ENCODE results near the gene TMEM125. TPM values are rescaled to one million over a fixed set of nuclear protein-coding genes. Genes with fewer than 3 reads are reported as not detected.

TMEM125 gene
- total RNA-seq, 4 donors from 2014 or later, result not detected

DNA sequence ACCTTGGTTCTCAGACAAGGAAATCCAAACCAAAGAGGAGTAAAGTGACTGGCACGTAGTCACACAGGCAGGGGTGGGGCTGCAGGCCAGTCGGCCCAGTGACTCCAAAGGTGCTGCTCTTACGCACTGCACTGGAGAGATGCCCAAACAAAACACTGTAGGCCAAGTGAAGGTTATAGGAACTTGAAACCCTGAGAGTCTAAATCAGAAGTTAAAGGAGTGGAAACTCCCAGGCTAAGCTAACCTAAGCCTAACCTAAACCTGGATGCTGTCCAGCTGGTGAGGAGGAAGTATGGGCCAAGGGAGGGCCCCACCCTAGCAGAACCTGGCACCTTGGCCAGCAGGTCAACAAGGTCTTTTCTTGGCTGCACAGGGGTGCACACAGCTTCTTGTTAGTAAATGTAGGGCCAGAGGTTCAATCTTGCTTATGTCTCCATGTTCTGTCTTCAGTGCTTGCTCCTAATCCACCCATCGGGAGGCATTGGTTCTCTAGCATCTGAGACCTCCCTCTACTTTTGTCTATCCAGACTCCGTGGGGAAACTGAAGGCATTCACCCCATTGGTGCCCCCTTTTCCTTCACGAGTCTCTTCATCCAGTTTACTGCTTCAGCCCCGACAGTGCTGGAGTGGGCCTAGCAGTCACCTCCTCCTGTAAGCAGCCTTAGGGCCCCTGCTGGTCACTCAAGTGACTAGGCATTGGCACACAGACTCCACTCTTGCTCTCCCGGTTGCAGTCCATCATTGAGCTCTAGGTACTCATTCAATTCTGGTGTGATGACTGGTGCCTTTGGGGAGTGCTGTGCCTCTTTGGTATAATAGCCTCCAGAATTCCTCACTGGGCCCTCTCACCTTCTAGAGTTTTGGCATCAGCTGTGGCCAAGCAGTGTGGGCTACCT lies 12.9 kb upstream of the TMEM125 start:
- no peak for TF ChIP-seq CTCF (IDR thresholded peaks at IDR 0.05; ENCODE audit: low read depth)

GRCh38 chr1:43258370-43258769 lies 11.4 kb upstream of the TMEM125 start:
- no peak for TF ChIP-seq CTCF (IDR thresholded peaks at IDR 0.05; ENCODE audit: low read depth)

GRCh38 chr1:43265431-43265830 lies 4.4 kb upstream of the TMEM125 start:
- no peak for TF ChIP-seq CTCF (IDR thresholded peaks at IDR 0.05; ENCODE audit: low read depth)

DNA sequence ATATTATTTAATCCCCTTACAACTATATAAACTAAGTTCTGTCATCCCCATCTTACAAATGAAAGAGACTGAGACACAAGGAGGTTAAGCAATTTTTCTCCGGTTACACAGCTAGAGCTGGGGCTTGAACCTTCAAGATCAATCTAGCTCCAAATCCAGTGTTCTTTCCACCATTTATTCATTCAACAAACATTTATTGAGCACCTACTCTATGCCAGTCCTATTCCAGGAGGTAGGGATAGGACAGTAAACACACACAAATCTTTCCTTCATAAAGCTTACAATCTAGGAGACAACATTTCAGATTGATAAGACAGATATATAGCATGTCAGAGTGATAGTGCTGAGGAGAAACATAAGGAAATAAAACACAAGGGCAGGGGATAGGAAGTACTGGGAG lies 2.9 kb upstream of the TMEM125 start:
- no peak for TF ChIP-seq CTCF (IDR thresholded peaks at IDR 0.05; ENCODE audit: low read depth)

DNA sequence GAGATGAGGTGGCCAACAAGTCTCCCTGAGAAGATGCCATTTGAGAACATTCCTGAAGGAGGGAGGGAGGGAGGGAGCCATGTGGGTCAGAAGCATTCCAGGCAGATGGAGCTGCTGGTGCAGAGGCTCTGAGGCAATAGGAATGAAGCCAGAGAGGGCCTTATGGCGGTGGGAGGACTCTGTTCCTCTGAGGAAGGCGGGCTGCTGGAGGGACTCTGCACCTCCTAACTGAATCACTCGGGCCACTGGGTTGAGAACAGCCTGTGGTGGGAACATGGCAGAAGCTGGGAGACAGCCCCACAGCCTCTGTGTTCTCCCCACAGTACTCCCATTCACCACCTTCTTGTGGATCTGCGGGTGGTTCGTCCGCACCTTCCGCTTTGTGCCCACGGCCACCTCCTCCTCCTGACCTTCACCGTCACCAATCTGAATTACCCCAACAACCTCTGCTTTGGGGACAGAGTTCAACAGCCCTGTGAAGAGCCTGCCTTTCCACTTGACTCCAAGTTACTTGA lies 2.4 kb upstream of the TMEM125 start:
- no peak for TF ChIP-seq CTCF (IDR thresholded peaks at IDR 0.05; ENCODE audit: low read depth)

DNA sequence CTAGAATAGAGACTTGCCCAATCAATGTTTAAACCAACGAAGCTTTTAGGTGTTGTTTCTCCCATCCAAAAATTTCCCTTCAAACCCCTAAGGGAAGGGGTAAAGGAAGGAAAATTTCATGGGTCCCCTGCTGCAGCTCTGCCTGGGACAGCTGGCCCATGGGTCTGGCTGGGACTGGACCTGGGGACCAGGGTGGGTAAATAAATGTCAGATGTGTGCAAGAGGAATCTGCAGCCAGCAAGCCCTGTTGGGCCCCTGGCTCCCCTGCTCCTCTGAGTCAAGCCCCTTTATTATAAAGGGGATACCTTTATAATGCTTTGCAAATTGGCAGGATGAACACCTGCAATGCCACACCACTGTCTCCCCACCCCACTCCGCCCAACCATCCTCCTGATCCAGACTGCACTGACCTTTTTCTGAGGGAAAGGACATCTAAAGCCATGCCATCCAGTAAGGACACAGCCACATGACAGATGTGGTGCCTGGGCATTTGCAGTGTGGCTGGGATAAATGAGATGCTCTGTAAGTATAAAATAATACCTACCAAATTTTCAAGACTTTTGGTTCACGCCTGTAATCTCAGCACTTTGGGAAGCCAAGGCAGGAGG lies 1.9 kb upstream of the TMEM125 start:
- TF ChIP-seq CTCF (IDR thresholded peaks at IDR 0.05; ENCODE audit: low read depth), result no peak

GRCh38 chr1:43270421-43271095 lies 775 bp downstream of the TMEM125 start:
- no peak for TF ChIP-seq CTCF (IDR thresholded peaks at IDR 0.05; ENCODE audit: low read depth)
